HepG2 (cell line): Measurements from ENCODE around the gene XRCC5. TPM values are rescaled to one million over a fixed set of nuclear protein-coding genes. Genes with fewer than 3 reads are reported as not detected.

ENCODE experiments used
- ATM ChIP-seq: fragments of 450-650 bp; IDR thresholded peaks from 2 replicates; pipeline ENCODE4 v1.7.1; 2017; ENCODE audit warnings: mild to moderate bottlenecking, borderline replicate concordance
- IKZF4 ChIP-seq: sonication (generic); formaldehyde crosslinking; IDR thresholded peaks from 2 replicates; pipeline ENCODE4 v1.5.1; 2020; ENCODE audit warnings: borderline replicate concordance, mild to moderate bottlenecking, low read depth, missing genetic modification reagents; ENCODE audit errors: not compliant biosample characterization
- KDM5B ChIP-seq: sonication (generic); formaldehyde crosslinking; IDR thresholded peaks from 2 replicates; pipeline ENCODE4 v1.4.0; 2020; ENCODE audit warnings: missing genetic modification reagents, mild to moderate bottlenecking, borderline replicate concordance
- PITX1 ChIP-seq: sonication (generic); formaldehyde crosslinking; IDR thresholded peaks from 2 replicates; pipeline ENCODE4 v1.5.1; 2020; ENCODE audit warnings: mild to moderate bottlenecking, missing genetic modification reagents
- RFX1 ChIP-seq: fragments of 450-650 bp; IDR thresholded peaks from 2 replicates; pipeline ENCODE4 v1.6.1; 2017
- RFX3 ChIP-seq: IDR thresholded peaks from 2 replicates; pipeline ENCODE4 v1.6.1; 2016; ENCODE audit warnings: missing biosample characterization, missing genetic modification reagents
- SP4 ChIP-seq: sonication (generic); formaldehyde crosslinking; IDR thresholded peaks from 2 replicates; pipeline ENCODE4 v1.8.1; 2023; ENCODE audit warnings: mild to moderate bottlenecking, missing genetic modification reagents
- ZNF143 ChIP-seq: sonication (generic); formaldehyde crosslinking; IDR thresholded peaks from 2 replicates; pipeline ENCODE4 v1.4.0; 2020; ENCODE audit warnings: missing genetic modification reagents
- ZNF451 ChIP-seq: sonication (generic); formaldehyde crosslinking; IDR thresholded peaks from 2 replicates; pipeline ENCODE4 v1.5.0; 2020; ENCODE audit warnings: mild to moderate bottlenecking, missing genetic modification reagents
- ZNF724P ChIP-seq: sonication (generic); formaldehyde crosslinking; IDR thresholded peaks from 2 replicates; pipeline ENCODE4 v1.8.0; 2022; ENCODE audit warnings: missing genetic modification reagents, borderline replicate concordance
- ZSCAN9 ChIP-seq: IDR thresholded peaks from 2 replicates; pipeline ENCODE4 v1.6.1; 2016; ENCODE audit warnings: borderline replicate concordance
- polyA plus RNA-seq, 8 experiments: library from polyadenylated mRNA; depleted of rRNA in 3 of 8; stranded (reverse) in 7 of 8; unstranded in 1 of 8; fragments of >200 nt; fragmentation: Illumina TruSeq in 4 of 8; extraction: Trizol in 4 of 8; gene quantifications; 2 replicates each; pipeline versions ENCODE4 v1.2.1 to v1.2.3, GENCODE V29; 2011 to 2016; ENCODE audit warnings: low read depth in 4 of 8, missing spikeins in 1 of 8, mixed read lengths in 1 of 8; ENCODE audit not compliant: insufficient read depth in 1 of 8
- total RNA-seq, 5 experiments: library from RNA; depleted of rRNA; stranded (reverse); fragments of >200 nt; fragmentation: Illumina TruSeq; extraction: Trizol; gene quantifications; 2 replicates each; pipeline ENCODE4 v1.2.3, GENCODE V29; 2016; ENCODE audit warnings: low read depth in 1 of 5
- TF ChIP-seq, protein P1 (sequence below): sonication (generic); formaldehyde crosslinking; IDR thresholded peaks from 2 replicates; pipeline ENCODE4 v1.4.0; 2020; ENCODE audit warnings: mild to moderate bottlenecking, missing genetic modification reagents
- TF ChIP-seq, protein P2 (sequence below): sonication (generic); formaldehyde crosslinking; IDR thresholded peaks from 2 replicates; pipeline ENCODE4 v1.8.1; 2022; ENCODE audit warnings: low read depth, mild to moderate bottlenecking, missing genetic modification reagents
- TF ChIP-seq, protein P3 (sequence below): sonication (generic); formaldehyde crosslinking; IDR thresholded peaks from 2 replicates; pipeline ENCODE4 v1.4.0; 2020; ENCODE audit warnings: missing genetic modification reagents, borderline replicate concordance

Gene XRCC5
- total and polyA plus RNA-seq, 2 of the 13 experiments (the other 11 are each of a cell fraction or from before 2014, with no cell fraction given), result 264 to 454 TPM

DNA sequence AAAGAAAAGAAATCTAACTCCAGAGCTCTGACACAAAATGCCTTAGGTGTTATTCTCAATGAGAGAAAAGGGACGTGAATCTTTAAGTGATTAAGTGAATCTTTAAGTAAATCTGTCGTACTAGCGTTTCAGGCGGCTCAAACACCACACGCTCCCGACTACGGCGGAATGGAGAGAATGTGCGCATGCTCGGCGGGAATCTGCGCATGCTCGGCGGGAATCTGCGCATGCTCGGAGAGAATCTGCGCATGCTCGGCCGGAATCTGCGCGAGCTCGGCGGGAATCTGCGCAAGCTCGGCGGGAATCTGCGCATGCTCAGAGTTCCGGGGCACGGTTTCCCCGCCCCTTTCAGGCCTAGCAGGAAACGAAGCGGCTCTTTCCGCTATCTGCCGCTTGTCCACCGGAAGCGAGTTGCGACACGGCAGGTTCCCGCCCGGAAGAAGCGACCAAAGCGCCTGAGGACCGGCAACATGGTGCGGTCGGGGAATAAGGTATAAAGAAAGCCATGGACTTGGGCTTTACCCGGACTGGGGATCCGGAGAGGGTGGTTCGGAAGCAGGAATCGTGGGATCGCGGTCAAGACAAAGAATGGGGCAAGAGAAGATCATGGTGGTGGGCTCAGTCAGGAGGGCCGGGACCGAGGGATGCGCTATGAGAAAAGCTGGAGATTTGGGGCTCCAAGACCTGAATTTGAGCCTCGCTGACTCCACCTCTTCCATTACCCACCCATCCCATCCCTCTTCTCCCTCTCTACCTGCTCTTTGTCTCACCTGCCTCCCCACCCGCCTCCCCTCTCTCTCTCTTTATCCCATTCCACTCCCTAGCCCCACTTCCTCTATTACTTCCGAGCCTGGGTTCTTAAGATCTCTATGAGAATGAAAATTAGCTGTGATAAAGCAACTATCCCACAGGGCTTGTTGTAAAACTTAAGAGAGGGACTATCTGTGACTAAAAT, at the start of gene XRCC5 (continued):
- TF ChIP-seq ZNF451 (peak; percentile 97), ATM (no peak; the same call in 1 of the 2 replicates), IKZF4 (CRISPR knock-in tag) (peak; percentile 45), RFX3 (CRISPR knock-in tag) (no peak), KDM5B (CRISPR knock-in tag) (peak; percentile 94), ZSCAN9 (CRISPR knock-in tag) (peak; percentile 97), ZNF724P (CRISPR knock-in tag) (peak; percentile 87; the same call in 1 of the 2 replicates), PITX1 (CRISPR knock-in tag) (peak; percentile 84), SP4 (CRISPR knock-in tag) (peak; percentile 90), ZNF143 (CRISPR knock-in tag) (peak; percentile 58), RFX1 (no peak)
- TF ChIP-seq, protein P1, sequence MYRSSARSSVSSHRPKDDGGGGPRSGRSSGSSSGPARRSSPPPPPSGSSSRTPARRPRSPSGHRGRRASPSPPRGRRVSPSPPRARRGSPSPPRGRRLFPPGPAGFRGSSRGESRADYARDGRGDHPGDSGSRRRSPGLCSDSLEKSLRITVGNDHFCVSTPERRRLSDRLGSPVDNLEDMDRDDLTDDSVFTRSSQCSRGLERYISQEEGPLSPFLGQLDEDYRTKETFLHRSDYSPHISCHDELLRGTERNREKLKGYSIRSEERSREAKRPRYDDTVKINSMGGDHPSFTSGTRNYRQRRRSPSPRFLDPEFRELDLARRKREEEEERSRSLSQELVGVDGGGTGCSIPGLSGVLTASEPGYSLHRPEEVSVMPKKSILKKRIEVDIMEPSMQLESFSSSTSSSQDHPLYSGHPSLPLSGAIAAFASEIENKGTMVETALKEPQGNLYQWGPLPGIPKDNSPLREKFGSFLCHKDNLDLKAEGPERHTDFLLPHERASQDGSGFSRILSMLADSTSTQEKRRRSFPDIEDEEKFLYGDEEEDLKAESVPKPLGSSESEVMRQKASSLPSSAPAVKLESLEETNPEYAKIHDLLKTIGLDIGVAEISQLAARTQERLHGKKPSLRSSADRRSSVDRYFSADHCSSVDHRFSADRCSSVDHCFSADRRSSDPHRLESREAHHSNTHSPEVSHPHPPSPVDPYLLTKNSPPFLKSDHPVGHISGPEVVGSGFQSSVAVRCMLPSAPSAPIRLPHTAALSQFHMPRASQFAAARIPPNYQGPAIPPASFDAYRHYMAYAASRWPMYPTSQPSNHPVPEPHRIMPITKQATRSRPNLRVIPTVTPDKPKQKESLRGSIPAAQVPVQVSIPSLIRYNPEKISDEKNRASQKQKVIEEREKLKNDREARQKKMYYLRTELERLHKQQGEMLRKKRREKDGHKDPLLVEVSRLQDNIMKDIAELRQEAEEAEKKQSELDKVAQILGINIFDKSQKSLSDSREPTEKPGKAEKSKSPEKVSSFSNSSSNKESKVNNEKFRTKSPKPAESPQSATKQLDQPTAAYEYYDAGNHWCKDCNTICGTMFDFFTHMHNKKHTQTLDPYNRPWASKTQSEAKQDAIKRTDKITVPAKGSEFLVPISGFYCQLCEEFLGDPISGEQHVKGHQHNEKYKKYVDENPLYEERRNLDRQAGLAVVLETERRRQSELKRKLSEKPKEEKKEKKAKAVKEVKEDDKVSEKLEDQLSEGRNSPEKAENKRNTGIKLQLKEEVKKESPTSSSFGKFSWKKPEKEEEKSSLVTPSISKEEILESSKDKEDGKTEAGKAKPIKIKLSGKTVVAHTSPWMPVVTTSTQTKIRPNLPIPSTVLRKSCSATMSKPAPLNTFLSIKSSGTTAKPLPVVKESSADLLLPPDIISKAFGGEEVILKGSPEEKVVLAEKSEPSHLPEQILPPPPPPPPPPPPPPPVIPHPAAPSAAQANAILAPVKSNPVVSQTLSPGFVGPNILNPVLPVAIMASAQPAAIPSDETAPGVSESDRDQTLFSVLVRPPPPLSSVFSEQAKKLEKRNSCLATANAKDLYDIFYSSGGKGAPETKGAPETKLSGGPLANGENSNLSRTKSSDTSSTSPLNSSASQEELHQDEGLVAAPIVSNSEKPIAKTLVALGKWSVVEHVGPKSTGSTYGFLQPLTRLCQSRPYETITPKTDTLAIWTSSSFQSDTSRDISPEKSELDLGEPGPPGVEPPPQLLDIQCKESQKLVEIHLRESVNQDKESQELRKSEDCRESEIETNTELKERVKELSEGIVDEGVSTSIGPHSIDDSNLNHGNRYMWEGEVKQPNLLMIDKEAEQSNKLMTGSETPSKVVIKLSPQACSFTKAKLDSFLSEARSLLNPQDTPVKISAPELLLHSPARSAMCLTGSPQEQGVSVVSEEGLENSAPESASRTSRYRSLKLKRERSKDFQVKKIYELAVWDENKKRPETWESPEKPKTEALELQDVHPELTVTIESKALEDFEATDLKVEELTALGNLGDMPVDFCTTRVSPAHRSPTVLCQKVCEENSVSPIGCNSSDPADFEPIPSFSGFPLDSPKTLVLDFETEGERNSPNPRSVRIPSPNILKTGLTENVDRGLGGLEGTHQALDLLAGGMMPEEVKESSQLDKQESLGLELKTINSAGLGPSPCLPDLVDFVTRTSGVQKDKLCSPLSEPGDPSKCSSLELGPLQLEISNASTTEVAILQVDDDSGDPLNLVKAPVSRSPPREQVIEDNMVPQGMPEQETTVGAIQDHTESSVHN, result peak; percentile 61; the same call in 1 of the 2 replicates
- TF ChIP-seq, protein P2, sequence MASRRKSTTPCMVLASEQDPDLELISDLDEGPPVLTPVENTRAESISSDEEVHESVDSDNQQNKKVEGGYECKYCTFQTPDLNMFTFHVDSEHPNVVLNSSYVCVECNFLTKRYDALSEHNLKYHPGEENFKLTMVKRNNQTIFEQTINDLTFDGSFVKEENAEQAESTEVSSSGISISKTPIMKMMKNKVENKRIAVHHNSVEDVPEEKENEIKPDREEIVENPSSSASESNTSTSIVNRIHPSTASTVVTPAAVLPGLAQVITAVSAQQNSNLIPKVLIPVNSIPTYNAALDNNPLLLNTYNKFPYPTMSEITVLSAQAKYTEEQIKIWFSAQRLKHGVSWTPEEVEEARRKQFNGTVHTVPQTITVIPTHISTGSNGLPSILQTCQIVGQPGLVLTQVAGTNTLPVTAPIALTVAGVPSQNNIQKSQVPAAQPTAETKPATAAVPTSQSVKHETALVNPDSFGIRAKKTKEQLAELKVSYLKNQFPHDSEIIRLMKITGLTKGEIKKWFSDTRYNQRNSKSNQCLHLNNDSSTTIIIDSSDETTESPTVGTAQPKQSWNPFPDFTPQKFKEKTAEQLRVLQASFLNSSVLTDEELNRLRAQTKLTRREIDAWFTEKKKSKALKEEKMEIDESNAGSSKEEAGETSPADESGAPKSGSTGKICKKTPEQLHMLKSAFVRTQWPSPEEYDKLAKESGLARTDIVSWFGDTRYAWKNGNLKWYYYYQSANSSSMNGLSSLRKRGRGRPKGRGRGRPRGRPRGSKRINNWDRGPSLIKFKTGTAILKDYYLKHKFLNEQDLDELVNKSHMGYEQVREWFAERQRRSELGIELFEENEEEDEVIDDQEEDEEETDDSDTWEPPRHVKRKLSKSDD (CRISPR knock-in tag), result peak; percentile 82
- TF ChIP-seq, protein P3, sequence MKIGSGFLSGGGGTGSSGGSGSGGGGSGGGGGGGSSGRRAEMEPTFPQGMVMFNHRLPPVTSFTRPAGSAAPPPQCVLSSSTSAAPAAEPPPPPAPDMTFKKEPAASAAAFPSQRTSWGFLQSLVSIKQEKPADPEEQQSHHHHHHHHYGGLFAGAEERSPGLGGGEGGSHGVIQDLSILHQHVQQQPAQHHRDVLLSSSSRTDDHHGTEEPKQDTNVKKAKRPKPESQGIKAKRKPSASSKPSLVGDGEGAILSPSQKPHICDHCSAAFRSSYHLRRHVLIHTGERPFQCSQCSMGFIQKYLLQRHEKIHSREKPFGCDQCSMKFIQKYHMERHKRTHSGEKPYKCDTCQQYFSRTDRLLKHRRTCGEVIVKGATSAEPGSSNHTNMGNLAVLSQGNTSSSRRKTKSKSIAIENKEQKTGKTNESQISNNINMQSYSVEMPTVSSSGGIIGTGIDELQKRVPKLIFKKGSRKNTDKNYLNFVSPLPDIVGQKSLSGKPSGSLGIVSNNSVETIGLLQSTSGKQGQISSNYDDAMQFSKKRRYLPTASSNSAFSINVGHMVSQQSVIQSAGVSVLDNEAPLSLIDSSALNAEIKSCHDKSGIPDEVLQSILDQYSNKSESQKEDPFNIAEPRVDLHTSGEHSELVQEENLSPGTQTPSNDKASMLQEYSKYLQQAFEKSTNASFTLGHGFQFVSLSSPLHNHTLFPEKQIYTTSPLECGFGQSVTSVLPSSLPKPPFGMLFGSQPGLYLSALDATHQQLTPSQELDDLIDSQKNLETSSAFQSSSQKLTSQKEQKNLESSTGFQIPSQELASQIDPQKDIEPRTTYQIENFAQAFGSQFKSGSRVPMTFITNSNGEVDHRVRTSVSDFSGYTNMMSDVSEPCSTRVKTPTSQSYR (CRISPR knock-in tag), result peak; percentile 41; the same call in 1 of the 2 replicates
